GM12878 (cell line): ENCODE results near the gene STK32B. TPM values are rescaled to one million over a fixed set of nuclear protein-coding genes. Genes with fewer than 3 reads are reported as not detected.

ENCODE experiments used
- ATAC-seq: fragments of 200-7000 bp; cut with Tn5 transposase; 3 replicates; pipeline ENCODE4 v1.9.1; 2020; ENCODE audit warnings: mild to moderate bottlenecking, moderate library complexity
- BruUV-seq: library from RNA; stranded (reverse); fragments of 400-500 nt; replicated peaks from 2 replicates; lab custom pipeline; 2021; lab: Mats Ljungman, UMichigan
- CTCF ChIA-PET: fragments of 300-600 bp; sonication (Branson Sonifier 250); formaldehyde crosslinking; extraction: SDS; loops from one replicate; lab custom pipeline; 2021; ENCODE audit warnings: inconsistent platforms; lab: Yijun Ruan, JAX
- POLR2A ChIA-PET: fragments of 350-600 bp; formaldehyde crosslinking; extraction: SDS; loops from one replicate; lab custom pipeline; 2021; ENCODE audit warnings: inconsistent platforms; lab: Charles Lee
- RAD21 ChIA-PET: fragments of 300-600 bp; sonication (Branson Sonifier 250); formaldehyde crosslinking; loops from one replicate; lab custom pipeline; 2023; ENCODE audit warnings: antibody characterized with exemption; ENCODE audit not compliant: unreplicated experiment; lab: Charles Lee
- SMC1A ChIA-PET: fragments of 300-600 bp; sonication (Branson Sonifier 250); formaldehyde crosslinking; loops from one replicate; lab custom pipeline; 2023; ENCODE audit not compliant: unreplicated experiment, uncharacterized antibody; lab: Charles Lee
- DNase-seq: peaks from one replicate; pipeline ENCODE4 v3.0.0-alpha.2; 2011; ENCODE audit warnings: low read depth, low spot score
- FAIRE-seq: peaks from 3 replicates; lab custom pipeline; 2011; peaks lifted over from hg19 to GRCh38; lab: Jason Lieb, UNC
- H2AFZ ChIP-seq: 2 replicates; pipeline ENCODE4 v1.6.0; 2011; ENCODE audit warnings: low read depth, low read length, control low read depth; ENCODE audit not compliant: control insufficient read depth
- H3K27ac ChIP-seq: 2 replicates; pipeline ENCODE4 v1.5.1; 2011; ENCODE audit warnings: control low read depth; ENCODE audit not compliant: control insufficient read depth, insufficient read depth
- H3K27me3 ChIP-seq, 2 experiments: replicated peaks in 1 of 2; 2 replicates each; pipeline versions ENCODE4 v1.6.0 to v1.6.1; 2011; ENCODE audit warnings: low read length in 1 of 2; ENCODE audit not compliant: control insufficient read depth in 2 of 2, insufficient read depth in 2 of 2
- H3K36me3 ChIP-seq, 2 experiments: 2 replicates each; pipeline ENCODE4 v1.5.1; 2011; ENCODE audit warnings: low read length in 1 of 2; ENCODE audit not compliant: control insufficient read depth in 2 of 2, insufficient read depth in 2 of 2
- H3K4me1 ChIP-seq: 2 replicates; pipeline ENCODE4 v1.6.1; 2011; ENCODE audit warnings: mild to moderate bottlenecking, low read length, moderate library complexity, mixed read lengths; ENCODE audit not compliant: control insufficient read depth, insufficient read depth
- H3K4me2 ChIP-seq: 2 replicates; pipeline ENCODE4 v1.6.0; 2011; ENCODE audit warnings: control low read depth; ENCODE audit not compliant: control insufficient read depth, insufficient read depth
- H3K4me3 ChIP-seq: fragments of 200-600 bp; sonication (generic); 2 replicates; pipeline ENCODE4 v1.5.1; 2016
- H3K79me2 ChIP-seq: 2 replicates; pipeline ENCODE4 v1.6.0; 2011; ENCODE audit warnings: low read length; ENCODE audit not compliant: control insufficient read depth, insufficient read depth
- H3K9ac ChIP-seq: 2 replicates; pipeline ENCODE4 v1.8.0; 2011; ENCODE audit warnings: low read length, control low read depth, mixed read lengths; ENCODE audit not compliant: control insufficient read depth, insufficient read depth
- H3K9me3 ChIP-seq: replicated peaks from 3 replicates; pipeline ENCODE4 v1.5.1; 2011; ENCODE audit warnings: mild to moderate bottlenecking, low read length; ENCODE audit not compliant: control insufficient read depth, insufficient read depth
- H4K20me1 ChIP-seq: 2 replicates; pipeline ENCODE4 v1.6.0; 2011; ENCODE audit not compliant: control insufficient read depth, insufficient read depth
- EZH2 ChIP-seq: IDR thresholded peaks from 2 replicates; pipeline ENCODE4 v1.6.1; 2012; ENCODE audit warnings: low read depth, mild to moderate bottlenecking, control low read depth, inconsistent platforms, low read length, borderline replicate concordance; ENCODE audit not compliant: control insufficient read depth
- POLR2AphosphoS2 ChIP-seq: IDR thresholded peaks from 2 replicates; pipeline ENCODE4 v1.6.1; 2011; ENCODE audit warnings: low read depth, mild to moderate bottlenecking, low read length, improper control_type of control experiment, moderate library complexity
- STAT3 ChIP-seq: IDR thresholded peaks from 2 replicates; pipeline ENCODE4 v1.6.1; 2011; ENCODE audit warnings: low read depth, low read length, improper control_type of control experiment
- ZNF207 ChIP-seq: fragments of 450-650 bp; IDR thresholded peaks from 2 replicates; pipeline ENCODE4 v1.6.1; 2014; ENCODE audit warnings: antibody characterized with exemption, mild to moderate bottlenecking, borderline replicate concordance
- WGBS: methylation state at CpG from one replicate; pipeline ENCODE4 v1.1.6; 2016; ENCODE audit warnings: low lambda C conversion rate; ENCODE audit not compliant: insufficient replicate concordance, insufficient coverage; ENCODE audit errors: missing lambda C conversion rate; 5-methylcytosine and 5-hydroxymethylcytosine counted together
- in situ Hi-C: fragments of 300-500 bp; cut with MboI; formaldehyde crosslinking; loops from 9 replicates; pipeline ENCODE4 v1.14.3; 2018; ENCODE audit warnings: mixed read lengths
- intact Hi-C: fragments of 100-400 bp; cut with micrococcal nuclease; formaldehyde crosslinking; loops from one replicate; pipeline ENCODE4 v1.14.2; 2022; ENCODE audit not compliant: unreplicated experiment
- polyA plus RNA-seq, 11 experiments: library from polyadenylated mRNA; depleted of rRNA in 4 of 11; unstranded in 6 of 11; stranded (reverse) in 5 of 11; fragments of >200 nt; fragmentation: Nextera tagmentation in 4 of 11; fragmentation: Illumina TruSeq in 1 of 11; extraction: Ambion mirVana in 4 of 11; extraction: Trizol in 1 of 11; gene quantifications; 1 replicate in 1 of 11; 2 replicates in 10 of 11; pipeline versions ENCODE4 v1.2.1 to v1.2.3, GENCODE V29; 2011 to 2016; ENCODE audit warnings: inconsistent platforms in 2 of 11, missing spikeins in 2 of 11, low read depth in 1 of 11
- total RNA-seq, 4 experiments: library from RNA; depleted of rRNA in 3 of 4; stranded (reverse); fragments of >200 nt in 3 of 4; fragmentation: Illumina TruSeq in 1 of 4; extraction: Trizol in 1 of 4; gene quantifications; 2 replicates each; pipeline versions ENCODE4 v1.2.1 to v1.2.3, GENCODE V29; 2013 to 2021

Gene STK32B
- total and polyA plus RNA-seq, 10 of the 15 experiments (the other 5 are each of a cell fraction or from before 2014, with no cell fraction given): 0.04 to 0.12 (median 0.08) TPM; not detected in 7

DNA sequence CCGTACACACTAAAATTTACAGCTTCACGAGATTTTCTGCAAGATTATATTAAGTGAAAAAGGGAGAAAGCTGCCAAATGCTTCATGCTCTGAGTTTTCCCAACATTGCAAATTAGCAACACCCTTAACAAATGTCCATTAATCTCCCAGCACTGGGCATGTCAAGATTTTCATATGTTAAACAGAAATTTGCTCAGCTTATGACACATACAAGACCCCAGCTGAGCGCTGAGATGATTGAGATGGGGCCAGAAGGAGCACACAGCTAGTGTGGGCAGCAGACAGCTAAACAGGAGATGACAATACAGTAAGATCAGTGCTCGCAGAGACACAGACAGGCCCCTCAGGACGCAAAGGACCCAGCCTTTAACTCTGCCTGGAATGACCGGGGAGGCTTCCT is 208.8 kb downstream of the STK32B start:
- no peaks in the 10 kb centered on the region for H4K20me1 ChIP-seq
- intact Hi-C loops (no loop called here), in situ Hi-C loops (loop anchor here (10.0 kb wide), 1 partner anchor 65 kb away; no protein-coding TSS in a partner anchor)
- SMC1A ChIA-PET: no interaction called here
- no peaks in the 10 kb centered on the region for H3K4me1 ChIP-seq
- WGBS: 22% methylated on average over 6 of the region's 6 CpGs
- H3K79me2 ChIP-seq: no peaks in the 10 kb centered on the region
- no peaks in the 10 kb centered on the region for H3K27me3 ChIP-seq
- H3K36me3 ChIP-seq: no peaks in the 10 kb centered on the region
- RAD21 ChIA-PET: no interaction called here
- no peaks in the 10 kb centered on the region for H3K9me3 ChIP-seq
- H2AFZ ChIP-seq: no peak overlapping the region
- FAIRE-seq (no peak), DNase-seq (no peak), ATAC-seq (no peak)
- H3K9ac ChIP-seq: no peak overlapping the region
- POLR2A ChIA-PET: no interaction called here
- no peak for TF ChIP-seq EZH2
- H3K4me3 ChIP-seq: no peak overlapping the region
- BruUV-seq: no TSS peak
- H3K27ac ChIP-seq: no peak overlapping the region
- CTCF ChIA-PET: no interaction called here
- H3K4me2 ChIP-seq: no peak overlapping the region

DNA sequence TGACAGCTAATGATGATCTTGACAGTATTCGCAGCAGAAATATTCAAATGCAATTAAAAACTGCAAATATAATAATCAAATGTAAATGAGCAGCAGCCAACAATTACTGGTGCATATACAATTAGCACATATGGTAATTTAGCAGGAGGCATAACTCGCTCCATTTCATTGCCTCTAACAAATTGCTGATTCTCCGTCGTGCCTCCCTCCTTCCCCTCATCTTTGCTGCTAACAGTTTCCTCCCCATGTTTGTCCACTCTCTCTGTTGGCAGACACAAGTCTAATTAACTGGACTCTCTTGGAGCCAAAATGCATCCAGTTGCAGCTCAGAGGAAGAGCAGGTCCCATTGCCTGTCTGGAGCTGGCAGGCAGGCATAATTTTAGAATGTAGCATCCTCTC is 210.6 kb downstream of the STK32B start:
- ChIA-PET RAD21 (interaction anchor here (0.8 kb wide), 1 partner anchor 119 kb away, joined by 3 read pairs; no protein-coding TSS in a partner anchor), CTCF (no interaction called here), POLR2A (no interaction called here), SMC1A (no interaction called here)
- ATAC-seq (no peak), FAIRE-seq (no peak), DNase-seq (no peak)
- no peak overlapping the region for H3K4me3 ChIP-seq
- H4K20me1 ChIP-seq: no peaks in the 10 kb centered on the region
- no peak overlapping the region for H2AFZ ChIP-seq
- no peaks in the 10 kb centered on the region for H3K9me3 ChIP-seq
- H3K4me1 ChIP-seq: no peaks in the 10 kb centered on the region
- in situ Hi-C loops (loop anchor here (10.0 kb wide), 1 partner anchor 63 kb away; no protein-coding TSS in a partner anchor), intact Hi-C loops (no loop called here)
- H3K36me3 ChIP-seq: no peaks in the 10 kb centered on the region
- no peak overlapping the region for H3K4me2 ChIP-seq
- BruUV-seq: no TSS peak
- H3K27ac ChIP-seq: no peak overlapping the region
- H3K27me3 ChIP-seq: no peaks in the 10 kb centered on the region
- no peaks in the 10 kb centered on the region for H3K79me2 ChIP-seq
- H3K9ac ChIP-seq: no peak overlapping the region
- TF ChIP-seq STAT3 (no peak), POLR2AphosphoS2 (no peak), ZNF207 (no peak)
- WGBS: 15% methylated on average over 4 of the region's 4 CpGs
